Endothelial cell of umbilical vein (primary cell): ENCODE data around the gene ITGB2. TPM values are rescaled to one million over a fixed set of nuclear protein-coding genes. Genes with fewer than 3 reads are reported as not detected.

Experiments used
- BruUV-seq: library from RNA; stranded (reverse); fragments of 400-500 nt; replicated peaks from 2 replicates; lab custom pipeline; 2021; lab: Mats Ljungman, UMichigan
- CTCF ChIA-PET: fragments of 300-600, 350-600 bp; sonication (Branson Sonifier 250); formaldehyde crosslinking; loops from one replicate; lab custom pipeline; 2021; ENCODE audit warnings: antibody characterized with exemption, inconsistent platforms; lab: Charles Lee
- POLR2A ChIA-PET: fragments of 300-600, 350-600 bp; sonication (Branson Sonifier 250); formaldehyde crosslinking; loops from one replicate; lab custom pipeline; 2021; ENCODE audit warnings: antibody characterized with exemption, inconsistent platforms; lab: Charles Lee
- DNase-seq: peaks from one replicate; pipeline ENCODE4 v3.0.0-alpha.2; 2011; ENCODE audit warnings: low read depth, low spot score
- FAIRE-seq: peaks from 2 replicates; lab custom pipeline; 2011; peaks lifted over from hg19 to GRCh38; lab: Jason Lieb, UNC
- H2AFZ ChIP-seq: 2 replicates; pipeline ENCODE4 v1.6.0; 2012; ENCODE audit warnings: low read depth, low read length, control low read depth, inconsistent platforms
- H3K27ac ChIP-seq: 2 replicates; pipeline ENCODE4 v1.5.1; 2011; ENCODE audit warnings: low read depth, mild to moderate bottlenecking, control low read depth, low read length, moderate library complexity; ENCODE audit not compliant: insufficient read depth
- H3K27me3 ChIP-seq, 2 experiments: 2 replicates each; pipeline versions ENCODE4 v1.6.0 to v1.6.1; 2011; ENCODE audit warnings: low read length in 2 of 2, mixed read lengths in 1 of 2; ENCODE audit not compliant: control insufficient read depth in 2 of 2, insufficient read depth in 2 of 2
- H3K36me3 ChIP-seq, 2 experiments: 2 replicates in 1 of 2; 3 replicates in 1 of 2; pipeline ENCODE4 v1.5.1; 2011; ENCODE audit warnings: low read length in 2 of 2, mild to moderate bottlenecking in 1 of 2, moderate library complexity in 1 of 2; ENCODE audit not compliant: control insufficient read depth in 2 of 2, insufficient read depth in 2 of 2; ENCODE audit errors: extremely low read depth in 1 of 2
- H3K4me1 ChIP-seq: 3 replicates; pipeline ENCODE4 v1.5.1; 2011; ENCODE audit warnings: mild to moderate bottlenecking, low read length; ENCODE audit not compliant: control insufficient read depth, insufficient read depth; ENCODE audit errors: extremely low read depth
- H3K4me2 ChIP-seq: 2 replicates; pipeline ENCODE4 v1.6.1; 2011; ENCODE audit warnings: low read length, control low read depth, mixed read lengths; ENCODE audit not compliant: insufficient read depth
- H3K4me3 ChIP-seq, 3 experiments: fragments of 200-600 bp in 1 of 3; sonication (generic), shearing (Covaris generic) in 1 of 3; replicated peaks in 1 of 3; 2 replicates each; pipeline ENCODE4 v1.5.1; 2011 to 2016; ENCODE audit warnings: control low read depth in 3 of 3, low read length in 3 of 3, mild to moderate bottlenecking in 2 of 3, inconsistent platforms in 1 of 3, low read depth in 1 of 3, moderate library complexity in 1 of 3; ENCODE audit not compliant: insufficient read depth in 1 of 3
- H3K79me2 ChIP-seq: 2 replicates; pipeline ENCODE4 v1.6.0; 2012; ENCODE audit warnings: low read length, inconsistent platforms; ENCODE audit not compliant: control insufficient read depth, insufficient read depth
- H3K9ac ChIP-seq: replicated peaks from 2 replicates; pipeline ENCODE3; 2011; ENCODE audit warnings: low read length, control low read depth; ENCODE audit not compliant: insufficient read depth; ENCODE audit errors: extremely low read depth
- H3K9me1 ChIP-seq: replicated peaks from 3 replicates; pipeline ENCODE4 v1.6.0; 2011; ENCODE audit warnings: mild to moderate bottlenecking, low read length; ENCODE audit not compliant: control insufficient read depth, insufficient read depth; ENCODE audit errors: extremely low read depth
- H3K9me3 ChIP-seq: replicated peaks from 2 replicates; pipeline ENCODE4 v1.5.1; 2012; ENCODE audit warnings: low read length, inconsistent platforms; ENCODE audit not compliant: control insufficient read depth, insufficient read depth
- H4K20me1 ChIP-seq: replicated peaks from 2 replicates; pipeline ENCODE3; 2011; ENCODE audit warnings: mild to moderate bottlenecking, low read length; ENCODE audit not compliant: control insufficient read depth, insufficient read depth; ENCODE audit errors: extremely low read depth
- EZH2 ChIP-seq: IDR thresholded peaks from 2 replicates; pipeline ENCODE4 v1.6.1; 2012; ENCODE audit warnings: borderline replicate concordance, low read depth, mild to moderate bottlenecking, moderate library complexity, low read length, inconsistent platforms; ENCODE audit not compliant: severe bottlenecking
- FOS ChIP-seq: IDR thresholded peaks from 2 replicates; pipeline ENCODE4 v1.6.1; 2011; ENCODE audit warnings: mild to moderate bottlenecking, low read length, moderate library complexity, borderline replicate concordance; ENCODE audit not compliant: insufficient read depth
- GATA2 ChIP-seq: IDR thresholded peaks from 2 replicates; pipeline ENCODE4 v1.7.0; 2011; ENCODE audit warnings: low read depth, mild to moderate bottlenecking, moderate library complexity, mixed read lengths, low read length; ENCODE audit not compliant: insufficient read length, insufficient read depth
- JUN ChIP-seq: IDR thresholded peaks from 2 replicates; pipeline ENCODE4 v1.6.1; 2011; ENCODE audit warnings: borderline replicate concordance, low read depth; ENCODE audit not compliant: insufficient read length, insufficient read depth
- MYC ChIP-seq: IDR thresholded peaks from one replicate; pipeline ENCODE4 v1.6.1; 2011; ENCODE audit warnings: mild to moderate bottlenecking, low read depth, low read length
- POLR2A ChIP-seq: IDR thresholded peaks from 2 replicates; pipeline ENCODE4 v1.6.1; 2012; ENCODE audit warnings: low read depth, mild to moderate bottlenecking, control low read depth, low read length
- POLR2AphosphoS5 ChIP-seq: IDR thresholded peaks from 2 replicates; pipeline ENCODE4 v1.6.1; 2012; ENCODE audit warnings: low read depth, mild to moderate bottlenecking, control low read depth, low read length, moderate library complexity; ENCODE audit not compliant: insufficient read depth
- dilution Hi-C: fragments of 300-500 bp; cut with MboI; formaldehyde crosslinking; loops from one replicate; pipeline ENCODE4 v1.15.0; 2019; ENCODE audit warnings: low sequenced_read_pairs; ENCODE audit not compliant: extremely low pct_ligation_motif_present
- intact Hi-C: fragments of 100-400 bp; cut with micrococcal nuclease; formaldehyde crosslinking; loops from one replicate; pipeline ENCODE4 v1.10.0; 2022
- polyA plus RNA-seq, 4 experiments: library from polyadenylated mRNA; depleted of rRNA in 3 of 4; stranded (reverse) in 3 of 4; unstranded in 1 of 4; fragments of >200 nt; gene quantifications; 2 replicates each; pipeline versions ENCODE4 v1.2.1 to v1.2.3, GENCODE V29; 2011 to 2012; ENCODE audit warnings: missing spikeins in 1 of 4
- total RNA-seq: library from RNA; stranded (reverse); gene quantifications from 2 replicates; pipeline ENCODE4 v1.2.3, GENCODE V29; 2021
- TF ChIP-seq, protein P1 (sequence below), 2 donors: IDR thresholded peaks; 1 replicate in 1 of 2; 2 replicates in 1 of 2; pipeline ENCODE4 v1.5.1; 2011; ENCODE audit warnings: low read length in 2 of 2, mild to moderate bottlenecking in 2 of 2, moderate library complexity in 2 of 2, control low read depth in 1 of 2, inconsistent platforms in 1 of 2, low read depth in 1 of 2; ENCODE audit not compliant: insufficient read depth in 1 of 2; ENCODE audit errors: extremely low read depth in 1 of 2
- TF ChIP-seq, protein P2 (sequence below): IDR thresholded peaks from 2 replicates; pipeline ENCODE4 v1.6.1; 2011; ENCODE audit not compliant: insufficient read depth, insufficient read length

Gene ITGB2
- total and polyA plus RNA-seq, 2 donors (not counting 3 experiments of a cell fraction or from before 2014, with no cell fraction given): 0.39 to 0.91 TPM

DNA sequence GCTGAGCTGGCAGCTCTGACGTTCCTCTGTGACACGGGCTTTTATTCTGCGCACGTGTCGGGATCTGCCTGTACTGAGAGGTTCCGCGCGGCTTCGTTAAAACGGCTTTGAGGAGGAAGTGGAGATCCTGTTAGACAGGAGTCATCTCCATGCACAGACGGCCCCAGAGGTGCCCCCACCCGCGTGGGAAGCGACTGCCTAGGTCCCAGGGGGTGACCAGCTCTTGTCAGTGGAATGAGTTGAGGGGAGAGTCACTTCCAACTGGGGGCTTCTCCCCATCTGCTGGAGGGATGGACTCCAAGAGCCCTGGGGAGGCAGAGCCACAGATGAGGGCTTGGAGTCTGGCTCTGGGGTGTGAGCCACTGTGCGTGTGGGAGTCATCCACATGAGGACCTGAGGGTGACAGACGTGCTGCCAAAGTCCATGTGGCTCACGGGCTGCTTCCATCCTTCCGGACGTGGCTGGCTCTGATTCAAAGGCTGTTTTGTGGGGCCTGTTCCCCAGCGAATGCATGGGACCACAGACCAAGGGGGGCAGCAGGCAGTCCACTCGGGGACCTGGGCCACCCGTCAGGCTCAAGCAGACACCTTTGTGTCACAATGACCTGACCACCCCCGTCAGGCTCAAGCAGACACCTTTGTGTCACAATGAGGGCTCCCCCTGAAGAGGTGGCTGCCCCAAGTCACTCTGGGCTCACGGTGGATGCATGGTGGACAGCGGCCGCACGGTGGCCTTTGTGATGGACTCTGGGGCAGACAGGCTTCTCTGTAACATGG is 74.0 kb downstream of the ITGB2 start:
- Histone ChIP-seq H3K27ac (no peak overlapping the region), H3K4me3 (peak overlapping the region in 1 of 3 experiments; percentile 7), H3K36me3 (peaks cover 22 to 25% of the 10 kb centered on the region in 2 experiments), H3K9me3 (no peaks in the 10 kb centered on the region), H3K9ac (no peak overlapping the region), H4K20me1 (peaks cover 4% of the 10 kb centered on the region), H3K9me1 (no peaks in the 10 kb centered on the region), H2AFZ (no peak overlapping the region), H3K79me2 (peaks cover 1% of the 10 kb centered on the region), H3K4me2 (peak overlapping the region; percentile 87), H3K27me3 (peaks cover 2 to 4% of the 10 kb centered on the region in 2 experiments), H3K4me1 (peaks cover 16% of the 10 kb centered on the region)
- intact Hi-C loops (loop anchor here (1.0 kb wide), 3 partner anchors 26 to 65 kb away; partner anchors contain the start of gene UBE2G2), dilution Hi-C loops (no loop called here)
- TF ChIP-seq JUN (no peak), FOS (no peak), MYC (no peak), POLR2A (no peak), POLR2AphosphoS5 (no peak), EZH2 (no peak), GATA2 (no peak)
- TF ChIP-seq, protein P1, sequence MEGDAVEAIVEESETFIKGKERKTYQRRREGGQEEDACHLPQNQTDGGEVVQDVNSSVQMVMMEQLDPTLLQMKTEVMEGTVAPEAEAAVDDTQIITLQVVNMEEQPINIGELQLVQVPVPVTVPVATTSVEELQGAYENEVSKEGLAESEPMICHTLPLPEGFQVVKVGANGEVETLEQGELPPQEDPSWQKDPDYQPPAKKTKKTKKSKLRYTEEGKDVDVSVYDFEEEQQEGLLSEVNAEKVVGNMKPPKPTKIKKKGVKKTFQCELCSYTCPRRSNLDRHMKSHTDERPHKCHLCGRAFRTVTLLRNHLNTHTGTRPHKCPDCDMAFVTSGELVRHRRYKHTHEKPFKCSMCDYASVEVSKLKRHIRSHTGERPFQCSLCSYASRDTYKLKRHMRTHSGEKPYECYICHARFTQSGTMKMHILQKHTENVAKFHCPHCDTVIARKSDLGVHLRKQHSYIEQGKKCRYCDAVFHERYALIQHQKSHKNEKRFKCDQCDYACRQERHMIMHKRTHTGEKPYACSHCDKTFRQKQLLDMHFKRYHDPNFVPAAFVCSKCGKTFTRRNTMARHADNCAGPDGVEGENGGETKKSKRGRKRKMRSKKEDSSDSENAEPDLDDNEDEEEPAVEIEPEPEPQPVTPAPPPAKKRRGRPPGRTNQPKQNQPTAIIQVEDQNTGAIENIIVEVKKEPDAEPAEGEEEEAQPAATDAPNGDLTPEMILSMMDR (IDR thresholded peaks at IDR 0.05; ENCODE audit: extremely low read depth in 1 of 2, insufficient read depth in 1 of 2, low read depth in 1 of 2, low read length in 2 of 2): no peak
- TF ChIP-seq, protein P2, sequence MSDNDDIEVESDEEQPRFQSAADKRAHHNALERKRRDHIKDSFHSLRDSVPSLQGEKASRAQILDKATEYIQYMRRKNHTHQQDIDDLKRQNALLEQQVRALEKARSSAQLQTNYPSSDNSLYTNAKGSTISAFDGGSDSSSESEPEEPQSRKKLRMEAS: no peak
- CTCF ChIA-PET: interaction anchor here (0.9 to 2.7 kb wide), 9 partner anchors 23 to 95 kb away, joined by 3 to 11 read pairs (median 5); partner anchors contain the start of genes PTTG1IP and UBE2G2
- FAIRE-seq (peak; percentile 63), DNase-seq (no peak)
- POLR2A ChIA-PET: no interaction called here
- no TSS peak for BruUV-seq
